GM20000 (cell line): ENCODE results near the gene NFIC.

Source experiments
- DNase-seq: peaks from one replicate; pipeline ENCODE4 v3.0.0; 2012; ENCODE audit warnings: low spot score
- TF ChIP-seq, protein P1 (sequence below): IDR thresholded peaks from 2 replicates; pipeline ENCODE4 v1.5.1; 2012; ENCODE audit warnings: mild to moderate bottlenecking, control low read depth; ENCODE audit errors: extremely low read depth, missing control alignments

NFIC gene

DNA sequence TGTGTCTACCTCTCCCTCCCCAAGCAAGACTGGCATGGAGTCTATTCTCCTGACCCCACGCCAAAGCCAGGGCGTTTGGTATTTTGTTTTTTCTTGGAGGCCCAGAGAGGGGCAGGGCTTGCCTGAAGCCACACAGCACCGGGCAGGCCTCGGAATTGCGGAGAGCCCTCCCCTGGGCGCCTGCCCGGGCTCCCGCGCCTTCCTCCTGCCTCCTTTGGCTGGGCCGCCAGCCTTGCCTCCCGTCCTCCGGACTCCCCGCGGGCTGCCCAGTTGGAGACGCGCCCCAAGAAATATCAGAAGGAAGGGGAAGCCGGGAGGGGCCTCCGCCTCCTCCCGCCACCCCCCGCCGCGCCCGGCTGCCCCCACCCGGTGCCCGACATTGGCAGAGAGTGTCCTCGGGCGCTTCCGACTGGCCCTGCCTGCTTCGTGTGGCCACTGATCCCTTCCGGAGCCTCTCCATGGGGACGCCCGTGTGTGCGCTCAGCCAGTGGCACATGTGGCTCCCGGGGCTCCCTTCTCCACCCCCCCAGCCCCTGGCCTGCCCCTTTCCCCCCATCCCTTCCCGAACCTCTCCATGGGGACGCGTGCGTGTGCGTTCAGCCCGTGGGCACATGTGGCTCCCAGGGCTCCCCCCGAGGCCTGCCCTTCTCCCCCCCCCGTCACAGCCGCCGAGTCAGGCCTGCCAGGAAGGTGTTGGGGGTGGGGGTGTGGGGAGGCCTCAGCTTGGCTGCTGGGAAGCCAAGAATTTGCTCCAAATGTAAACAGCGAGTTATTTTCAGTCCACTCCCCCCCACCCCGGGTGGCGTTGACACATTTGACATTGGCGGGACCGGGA is 37.3 kb downstream of the NFIC start:
- DNase-seq: no peak

DNA sequence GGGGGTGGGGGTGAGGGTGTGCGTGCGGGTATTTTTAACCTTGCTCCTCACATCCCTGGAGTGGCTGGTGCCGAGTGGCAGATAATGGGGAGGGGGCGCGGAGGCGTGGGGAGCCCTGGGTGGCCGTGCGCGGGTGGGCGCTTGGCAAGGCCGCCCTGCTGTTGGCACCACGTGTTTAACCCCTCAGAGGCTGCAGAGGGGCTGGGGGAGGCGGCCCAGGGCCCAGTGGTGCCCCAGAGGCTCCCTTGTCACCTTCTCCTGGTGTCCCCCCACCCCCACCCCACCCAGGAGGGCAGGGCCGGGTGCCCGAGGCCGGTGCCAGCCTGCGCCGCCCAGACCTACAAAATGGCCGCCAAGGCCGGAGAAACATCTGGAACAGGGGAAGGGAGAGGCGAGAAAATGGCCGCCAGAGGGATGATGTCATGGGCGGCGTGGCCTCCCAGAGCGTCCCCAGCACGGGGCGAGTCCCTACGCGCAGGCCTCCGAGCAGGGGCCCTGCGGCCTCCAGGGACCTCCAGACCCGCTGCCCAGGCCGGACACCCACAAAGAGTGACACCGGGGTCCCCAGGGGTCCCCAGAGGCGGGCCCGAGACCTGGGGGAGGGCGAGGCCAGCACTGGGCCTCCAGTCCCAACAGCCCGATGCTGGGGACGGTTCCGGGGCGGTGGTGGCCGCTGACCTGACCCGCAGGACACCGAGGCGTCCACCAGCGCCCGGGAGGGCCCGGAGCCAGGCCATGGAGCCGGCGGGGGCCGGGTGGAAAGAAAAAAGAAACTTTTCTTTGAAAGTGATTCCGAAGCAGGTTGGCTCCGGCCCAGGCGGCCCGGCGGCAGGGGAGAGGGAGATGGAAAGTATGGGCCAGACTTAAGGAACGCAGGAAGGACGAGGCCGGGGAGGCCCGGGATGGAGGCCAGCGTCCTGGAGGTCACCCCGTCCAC is 38.2 kb downstream of the NFIC start:
- no peak for DNase-seq
- TF ChIP-seq, protein P1, sequence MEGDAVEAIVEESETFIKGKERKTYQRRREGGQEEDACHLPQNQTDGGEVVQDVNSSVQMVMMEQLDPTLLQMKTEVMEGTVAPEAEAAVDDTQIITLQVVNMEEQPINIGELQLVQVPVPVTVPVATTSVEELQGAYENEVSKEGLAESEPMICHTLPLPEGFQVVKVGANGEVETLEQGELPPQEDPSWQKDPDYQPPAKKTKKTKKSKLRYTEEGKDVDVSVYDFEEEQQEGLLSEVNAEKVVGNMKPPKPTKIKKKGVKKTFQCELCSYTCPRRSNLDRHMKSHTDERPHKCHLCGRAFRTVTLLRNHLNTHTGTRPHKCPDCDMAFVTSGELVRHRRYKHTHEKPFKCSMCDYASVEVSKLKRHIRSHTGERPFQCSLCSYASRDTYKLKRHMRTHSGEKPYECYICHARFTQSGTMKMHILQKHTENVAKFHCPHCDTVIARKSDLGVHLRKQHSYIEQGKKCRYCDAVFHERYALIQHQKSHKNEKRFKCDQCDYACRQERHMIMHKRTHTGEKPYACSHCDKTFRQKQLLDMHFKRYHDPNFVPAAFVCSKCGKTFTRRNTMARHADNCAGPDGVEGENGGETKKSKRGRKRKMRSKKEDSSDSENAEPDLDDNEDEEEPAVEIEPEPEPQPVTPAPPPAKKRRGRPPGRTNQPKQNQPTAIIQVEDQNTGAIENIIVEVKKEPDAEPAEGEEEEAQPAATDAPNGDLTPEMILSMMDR: no peak

More for the DNA sequence above, 37.3 kb downstream of the NFIC start:
- TF ChIP-seq, protein P1: no peak

DNA sequence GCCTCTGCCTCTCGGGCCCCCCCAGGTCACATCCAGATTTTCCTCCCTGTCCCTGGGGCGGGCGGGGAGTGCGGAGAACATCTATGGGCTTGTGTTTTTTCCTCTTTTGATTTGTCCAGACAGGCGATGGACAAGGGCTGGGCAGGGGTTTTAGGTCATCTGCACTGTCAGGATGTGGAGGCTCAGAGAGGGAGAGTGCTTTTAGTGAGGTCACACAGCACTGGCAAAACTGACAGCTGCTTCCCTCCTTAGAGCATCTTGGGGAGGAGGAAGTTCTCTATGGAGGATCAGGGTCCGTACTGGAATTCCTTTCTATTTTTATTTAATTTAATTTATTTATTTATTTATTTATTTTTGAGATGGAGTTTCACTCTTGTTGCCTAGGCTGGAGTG is 38.9 kb downstream of the NFIC start:
- DNase-seq: no peak

GRCh38 chr19:3406571-3407111 is 40.3 kb downstream of the NFIC start:
- TF ChIP-seq, protein P1: no peak
- no peak for DNase-seq

More for the DNA sequence above, 38.9 kb downstream of the NFIC start:
- TF ChIP-seq, protein P1: no peak

GRCh38 chr19:3407556-3408516 is 41.5 kb downstream of the NFIC start:
- TF ChIP-seq, protein P1: no peak
- DNase-seq: no peak

GRCh38 chr19:3408996-3409345 is 42.6 kb downstream of the NFIC start:
- DNase-seq: no peak
- TF ChIP-seq, protein P1: no peak
